ENCODE data around the gene RBM34.

The RBM34 gene

GRCh38 chr1:235157150-235157549 is 3.9 kb downstream of the RBM34 start:
- Histone ChIP-seq H3K27me3 (replicated peaks) (no peaks in the 10 kb centered on the region), H3K4me3 (ENCODE audit: low read depth, low read length) (no peak overlapping the region), H3K27ac (no peak overlapping the region), H3K36me3 (replicated peaks) (peaks cover 44% of the 10 kb centered on the region)
- DNase-seq: no peak
- TF ChIP-seq CTCF (IDR thresholded peaks at IDR 0.05; ENCODE audit: low read depth, low read length, missing control alignments): no peak
- in situ Hi-C loops (cut with HindIII; ENCODE audit: low pct_ligation_motif_present, low sequenced_read_pairs): no loop called here

- Histone ChIP-seq H3K27me3 (replicated peaks) (no peaks in the 10 kb centered on the region), H3K4me3 (ENCODE audit: low read depth, low read length) (no peak overlapping the region), H3K27ac (no peak overlapping the region), H3K36me3 (replicated peaks) (peaks cover 45% of the 10 kb centered on the region)
- in situ Hi-C loops (cut with HindIII; ENCODE audit: low pct_ligation_motif_present, low sequenced_read_pairs): no loop called here
- no peak for TF ChIP-seq CTCF (IDR thresholded peaks at IDR 0.05; ENCODE audit: low read depth, low read length, missing control alignments)
- DNase-seq: no peak
Measured at GRCh38 chr1:235156740-235157139, 4.3 kb downstream of the RBM34 start.

GRCh38 chr1:235156265-235156664 is 4.8 kb downstream of the RBM34 start:
- no peak overlapping the region for H3K4me3 ChIP-seq (ENCODE audit: low read depth, low read length)
- H3K27me3 ChIP-seq (replicated peaks): no peaks in the 10 kb centered on the region
- no peak for DNase-seq
- H3K27ac ChIP-seq: no peak overlapping the region
- in situ Hi-C loops (cut with HindIII; ENCODE audit: low pct_ligation_motif_present, low sequenced_read_pairs): no loop called here
- no peak for TF ChIP-seq CTCF (IDR thresholded peaks at IDR 0.05; ENCODE audit: low read depth, low read length, missing control alignments)
- peaks cover 50% of the 10 kb centered on the region for H3K36me3 ChIP-seq (replicated peaks)

GRCh38 chr1:235152235-235152634 is 8.8 kb downstream of the RBM34 start:
- Histone ChIP-seq H3K36me3 (replicated peaks) (peaks cover 46% of the 10 kb centered on the region), H3K4me3 (ENCODE audit: low read depth, low read length) (no peak overlapping the region), H3K27ac (no peak overlapping the region), H3K27me3 (replicated peaks) (no peaks in the 10 kb centered on the region)
- DNase-seq: no peak
- TF ChIP-seq CTCF (IDR thresholded peaks at IDR 0.05; ENCODE audit: low read depth, low read length, missing control alignments): no peak
- in situ Hi-C loops (cut with HindIII; ENCODE audit: low pct_ligation_motif_present, low sequenced_read_pairs): no loop called here

- Histone ChIP-seq H3K27me3 (replicated peaks) (no peaks in the 10 kb centered on the region), H3K36me3 (replicated peaks) (peaks cover 34% of the 10 kb centered on the region), H3K4me3 (ENCODE audit: low read depth, low read length) (no peak overlapping the region), H3K27ac (no peak overlapping the region)
- DNase-seq: no peak
- no peak for TF ChIP-seq CTCF (IDR thresholded peaks at IDR 0.05; ENCODE audit: low read depth, low read length, missing control alignments)
- in situ Hi-C loops (cut with HindIII; ENCODE audit: low pct_ligation_motif_present, low sequenced_read_pairs): no loop called here
Measured at GRCh38 chr1:235151033-235151432, 10.0 kb downstream of the RBM34 start.

GRCh38 chr1:235149824-235150223 is 11.2 kb downstream of the RBM34 start:
- Histone ChIP-seq H3K36me3 (replicated peaks) (peaks cover 38% of the 10 kb centered on the region), H3K27ac (no peak overlapping the region), H3K4me3 (ENCODE audit: low read depth, low read length) (no peak overlapping the region), H3K27me3 (replicated peaks) (no peaks in the 10 kb centered on the region)
- in situ Hi-C loops (cut with HindIII; ENCODE audit: low pct_ligation_motif_present, low sequenced_read_pairs): no loop called here
- TF ChIP-seq CTCF (IDR thresholded peaks at IDR 0.05; ENCODE audit: low read depth, low read length, missing control alignments): no peak
- no peak for DNase-seq
